CD8-positive, alpha-beta memory T cell (primary cell): ENCODE results near the gene CBLN4. TPM values are rescaled to one million over a fixed set of nuclear protein-coding genes. Genes with fewer than 3 reads are reported as not detected.

Experiments
- CTCF ChIA-PET: fragments of 350-600 bp; sonication (Branson Sonifier 250); formaldehyde crosslinking; loops from one replicate; lab custom pipeline; 2021; ENCODE audit warnings: antibody characterized with exemption; lab: Charles Lee
- POLR2A ChIA-PET: fragments of 350-600 bp; sonication (Branson Sonifier 250); formaldehyde crosslinking; loops from one replicate; lab custom pipeline; 2021; ENCODE audit warnings: antibody characterized with exemption; lab: Charles Lee
- DNase-seq, 5 donors: peaks; one replicate each; pipeline versions ENCODE4 v3.0.0 to v3.0.0-alpha.2; 2020 to 2022; ENCODE audit warnings: mixed read lengths in 1 of 5
- H3K27ac ChIP-seq: one replicate; pipeline ENCODE4 v1.7.0; 2013; ENCODE audit warnings: low read depth, mild to moderate bottlenecking, low read length, moderate library complexity
- H3K27me3 ChIP-seq: 2 replicates; pipeline ENCODE4 v1.7.0; 2013; ENCODE audit warnings: low read length, mild to moderate bottlenecking; ENCODE audit not compliant: insufficient read depth, poor library complexity, severe bottlenecking
- H3K36me3 ChIP-seq: 2 replicates; pipeline ENCODE4 v1.7.0; 2013; ENCODE audit warnings: mild to moderate bottlenecking, low read length, moderate library complexity; ENCODE audit not compliant: insufficient read depth
- H3K4me1 ChIP-seq: 2 replicates; pipeline ENCODE4 v1.7.0; 2013; ENCODE audit warnings: mild to moderate bottlenecking, low read length, moderate library complexity; ENCODE audit not compliant: insufficient read depth
- H3K4me3 ChIP-seq: 2 replicates; pipeline ENCODE4 v1.7.0; 2013; ENCODE audit warnings: mild to moderate bottlenecking, low read length
- H3K9me3 ChIP-seq: 2 replicates; pipeline ENCODE4 v1.7.0; 2013; ENCODE audit warnings: mild to moderate bottlenecking, low read length
- H3K27ac Mint-ChIP-seq, 8 donors: one replicate each; pipeline ENCODE4 v1.8.0; 2020 to 2021; ENCODE audit warnings: mixed read lengths in 8 of 8, mild to moderate bottlenecking in 6 of 8, inconsistent platforms in 3 of 8, moderate library complexity in 3 of 8
- H3K27me3 Mint-ChIP-seq, 2 donors: one replicate each; pipeline ENCODE4 v1.8.0; 2020 to 2021; ENCODE audit warnings: mixed read lengths in 2 of 2, mild to moderate bottlenecking in 1 of 2, moderate library complexity in 1 of 2
- H3K36me3 Mint-ChIP-seq, 3 donors: one replicate each; pipeline ENCODE4 v1.8.0; 2020 to 2021; ENCODE audit warnings: mixed read lengths in 3 of 3, inconsistent platforms in 1 of 3, mild to moderate bottlenecking in 1 of 3
- H3K4me1 Mint-ChIP-seq, 3 donors: one replicate each; pipeline ENCODE4 v1.8.0; 2020 to 2021; ENCODE audit warnings: mixed read lengths in 3 of 3, inconsistent platforms in 1 of 3, mild to moderate bottlenecking in 1 of 3
- H3K4me3 Mint-ChIP-seq, 7 donors: one replicate each; pipeline ENCODE4 v1.8.0; 2020 to 2021; ENCODE audit warnings: mixed read lengths in 7 of 7, mild to moderate bottlenecking in 6 of 7, moderate library complexity in 4 of 7, inconsistent platforms in 2 of 7
- H3K9me3 Mint-ChIP-seq, 5 donors: one replicate each; pipeline ENCODE4 v1.8.0; 2020 to 2022; ENCODE audit warnings: mixed read lengths in 5 of 5, mild to moderate bottlenecking in 3 of 5, moderate library complexity in 2 of 5, inconsistent platforms in 1 of 5
- polyA plus RNA-seq: library from polyadenylated mRNA; unstranded; fragments of 300-500 nt; fragmentation: Illumina TruSeq; gene quantifications from one replicate; pipeline ENCODE4 v1.2.3, GENCODE V29; 2021
- total RNA-seq, 2 experiments: library from RNA; stranded (reverse); gene quantifications; one replicate each; pipeline ENCODE4 v1.2.3, GENCODE V29; 2021

The CBLN4 gene
- total and polyA plus RNA-seq, 3 experiments from 2014 or later: not detected

- peaks cover 0 to 3% of the 10 kb centered on the region in 2 donors for H3K27me3 Mint-ChIP-seq
- ChIA-PET CTCF (no interaction called here), POLR2A (no interaction called here)
- H3K36me3 ChIP-seq: no peaks in the 10 kb centered on the region
- no peaks in the 10 kb centered on the region for H3K36me3 Mint-ChIP-seq
- H3K4me3 Mint-ChIP-seq: no peak overlapping the region
- H3K9me3 Mint-ChIP-seq: peaks cover 4 to 15% (median 9%) of the 10 kb centered on the region in 5 donors
- DNase-seq: no peak
- H3K27ac Mint-ChIP-seq: no peak overlapping the region
- no peaks in the 10 kb centered on the region for H3K27me3 ChIP-seq
- no peak overlapping the region for H3K27ac ChIP-seq
- H3K4me1 Mint-ChIP-seq: no peaks in the 10 kb centered on the region
- H3K4me1 ChIP-seq: no peaks in the 10 kb centered on the region
- no peak overlapping the region for H3K4me3 ChIP-seq
- no peaks in the 10 kb centered on the region for H3K9me3 ChIP-seq
These were observed 30.7 kb downstream of the CBLN4 start for GRCh38 chr20:55974491-55975202.

- H3K27ac Mint-ChIP-seq: no peak overlapping the region
- POLR2A ChIA-PET: no interaction called here
These were observed 40.5 kb downstream of the CBLN4 start for GRCh38 chr20:55964790-55965189.

GRCh38 chr20:55961376-55962330 lies 43.7 kb downstream of the CBLN4 start:
- ChIA-PET POLR2A (no interaction called here), CTCF (no interaction called here)
- Histone ChIP-seq H3K36me3 (no peaks in the 10 kb centered on the region), H3K9me3 (no peaks in the 10 kb centered on the region), H3K4me1 (no peaks in the 10 kb centered on the region), H3K4me3 (no peak overlapping the region), H3K27me3 (no peaks in the 10 kb centered on the region), H3K27ac (no peak overlapping the region)
- Mint-ChIP-seq H3K36me3 (no peaks in the 10 kb centered on the region), H3K27ac (no peak overlapping the region), H3K4me3 (no peak overlapping the region), H3K4me1 (no peaks in the 10 kb centered on the region), H3K27me3 (no peaks in the 10 kb centered on the region), H3K9me3 (peaks cover 0 to 29% (median 4%) of the 10 kb centered on the region in 5 donors)
- DNase-seq: no peak

More at GRCh38 chr20:55964790-55965189, 40.5 kb downstream of the CBLN4 start:
- no peaks in the 10 kb centered on the region for H3K36me3 Mint-ChIP-seq
- CTCF ChIA-PET: no interaction called here
- no peak overlapping the region for H3K4me3 Mint-ChIP-seq
- no peaks in the 10 kb centered on the region for H3K4me1 Mint-ChIP-seq
- no peak for DNase-seq
- peaks cover 0 to 15% (median 4%) of the 10 kb centered on the region in 5 donors for H3K9me3 Mint-ChIP-seq
- no peaks in the 10 kb centered on the region for H3K4me1 ChIP-seq
- H3K4me3 ChIP-seq: no peak overlapping the region
- H3K9me3 ChIP-seq: no peaks in the 10 kb centered on the region
- H3K27me3 ChIP-seq: no peaks in the 10 kb centered on the region
- H3K36me3 ChIP-seq: no peaks in the 10 kb centered on the region
- no peaks in the 10 kb centered on the region for H3K27me3 Mint-ChIP-seq
- H3K27ac ChIP-seq: no peak overlapping the region

GRCh38 chr20:55953201-55953600 lies 52.1 kb downstream of the CBLN4 start:
- DNase-seq: no peak
- no peaks in the 10 kb centered on the region for H3K27me3 Mint-ChIP-seq
- Histone ChIP-seq H3K27me3 (no peaks in the 10 kb centered on the region), H3K27ac (no peak overlapping the region), H3K36me3 (no peaks in the 10 kb centered on the region), H3K9me3 (no peaks in the 10 kb centered on the region), H3K4me3 (no peak overlapping the region), H3K4me1 (no peaks in the 10 kb centered on the region)
- no peak overlapping the region for H3K4me3 Mint-ChIP-seq
- no peak overlapping the region for H3K27ac Mint-ChIP-seq
- CTCF ChIA-PET: no interaction called here
- no peaks in the 10 kb centered on the region for H3K36me3 Mint-ChIP-seq
- H3K9me3 Mint-ChIP-seq: peaks cover 0 to 40% (median 7%) of the 10 kb centered on the region in 5 donors
- POLR2A ChIA-PET: no interaction called here
- H3K4me1 Mint-ChIP-seq: no peaks in the 10 kb centered on the region

GRCh38 chr20:55947701-55948100 lies 57.6 kb downstream of the CBLN4 start:
- ChIA-PET CTCF (interaction anchor here (1.9 kb wide), 1 partner anchor 20 kb away, joined by 5 read pairs; no protein-coding TSS in a partner anchor), POLR2A (no interaction called here)
- Histone ChIP-seq H3K36me3 (no peaks in the 10 kb centered on the region), H3K9me3 (no peaks in the 10 kb centered on the region), H3K4me1 (no peaks in the 10 kb centered on the region), H3K27me3 (no peaks in the 10 kb centered on the region), H3K27ac (no peak overlapping the region), H3K4me3 (no peak overlapping the region)
- Mint-ChIP-seq H3K9me3 (peaks cover 0 to 18% (median 6%) of the 10 kb centered on the region in 5 donors), H3K4me1 (no peaks in the 10 kb centered on the region), H3K4me3 (no peak overlapping the region), H3K36me3 (no peaks in the 10 kb centered on the region), H3K27ac (no peak overlapping the region), H3K27me3 (peaks cover 0 to 2% of the 10 kb centered on the region in 2 donors)
- DNase-seq: no peak

Other genes with a start within 250 kb of the CBLN4 start
- not detected for gene MC3R, start 243.2 kb upstream of the CBLN4 start, total RNA-seq
- not detected for gene MC3R, start 243.2 kb upstream of the CBLN4 start, polyA plus RNA-seq